H1 (cell line): ENCODE results near the gene UNC79. TPM values are rescaled to one million over a fixed set of nuclear protein-coding genes. Genes with fewer than 3 reads are reported as not detected.

Experiments used
- BACH1 ChIP-seq: IDR thresholded peaks from 2 replicates; pipeline ENCODE4 v1.6.1; 2012; ENCODE audit warnings: low read length, improper control_type of control experiment
- CTBP2 ChIP-seq: IDR thresholded peaks from 2 replicates; pipeline ENCODE4 v1.7.0; 2011; ENCODE audit warnings: borderline replicate concordance, mild to moderate bottlenecking, moderate library complexity, mixed read lengths, low read length; ENCODE audit not compliant: insufficient read depth, insufficient read length
- JUND ChIP-seq: IDR thresholded peaks from 2 replicates; pipeline ENCODE4 v1.6.1; 2011; ENCODE audit warnings: mild to moderate bottlenecking, improper control_type of control experiment, low read length
- SUZ12 ChIP-seq: fragments of 200-600 bp; sonication (generic); IDR thresholded peaks from 2 replicates; pipeline ENCODE4 v1.6.1; 2012; ENCODE audit warnings: mild to moderate bottlenecking, inconsistent platforms, low read length, moderate library complexity, mixed read lengths
- polyA plus RNA-seq, 7 experiments: library from polyadenylated mRNA; depleted of rRNA in 3 of 7; stranded (reverse) in 5 of 7; unstranded in 2 of 7; fragments of >200 nt in 5 of 7; fragments of 200-250 nt in 2 of 7; gene quantifications; 1 replicate in 5 of 7; 2 replicates in 1 of 7; 4 replicates in 1 of 7; pipeline versions ENCODE4 v1.2.1 to v1.2.3, GENCODE V29; 2011 to 2013; ENCODE audit warnings: missing spikeins in 2 of 7, mixed read lengths in 2 of 7
- total RNA-seq: library from RNA; stranded (reverse); fragmentation: NEBNext Ultra II Directional; extraction: Animal tissue kit (Norgen Biotek cat#: 25700); gene quantifications from 2 replicates; pipeline ENCODE4 v1.2.1, GENCODE V29; 2021

UNC79 gene
- total and polyA plus RNA-seq, 2 of the 8 experiments (the other 6 are each of a cell fraction or from before 2014, with no cell fraction given), result 1.8 to 2.3 TPM

DNA sequence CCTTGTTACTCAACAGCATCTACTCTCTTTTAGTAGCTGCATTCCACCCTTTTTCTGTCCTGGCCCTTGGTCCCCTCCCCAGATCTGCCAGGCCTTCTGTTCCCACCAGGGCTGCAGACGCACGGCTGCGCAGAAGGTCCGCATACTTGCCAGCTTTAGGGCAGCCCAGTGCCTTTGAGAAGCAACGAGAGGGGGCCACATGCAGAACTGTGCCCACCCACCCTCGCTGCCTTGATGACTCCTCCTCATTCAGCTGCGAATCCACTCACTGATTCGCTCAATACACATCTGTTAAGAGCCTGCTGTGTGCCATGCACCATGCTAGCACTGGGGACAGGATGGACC, 318.3 kb downstream of the UNC79 start (continued):
- TF ChIP-seq JUND, result no peak
- TF ChIP-seq CTBP2, result no peak
- TF ChIP-seq BACH1, result no peak
- TF ChIP-seq SUZ12, result no peak
